ENCODE results near the gene ST3GAL5.

DNA sequence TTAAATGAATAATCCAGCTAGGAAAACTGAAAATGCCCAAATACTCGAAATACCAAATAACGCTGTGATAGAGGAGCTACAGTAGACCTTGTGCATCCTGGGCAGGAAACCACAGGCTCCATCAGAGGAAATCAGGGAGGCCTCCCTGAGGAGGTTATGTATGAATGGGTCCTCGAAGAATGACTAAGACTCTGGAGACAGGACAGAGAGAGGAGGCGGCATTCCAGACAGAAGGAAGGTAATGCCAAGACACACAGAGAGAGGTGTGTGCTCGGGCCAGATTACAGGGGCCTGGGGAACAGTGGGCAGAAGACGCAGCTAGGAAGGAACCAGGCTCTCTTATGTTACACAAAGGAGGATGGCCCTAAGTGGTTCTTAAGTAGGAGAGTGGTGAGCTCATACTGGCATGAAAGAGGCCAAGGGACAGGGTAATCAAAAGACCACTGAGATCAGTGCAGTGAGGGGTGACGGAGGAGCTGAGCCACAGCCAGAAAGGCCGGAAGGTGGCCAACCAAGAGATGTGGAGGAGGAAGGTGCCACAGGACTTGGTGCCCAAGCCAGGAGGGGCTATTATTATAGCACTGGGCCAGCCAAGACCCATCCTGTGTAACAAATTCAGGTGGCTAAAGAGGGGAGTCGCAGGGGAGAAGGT lies 9.9 kb downstream of the ST3GAL5 start:
- TF ChIP-seq FOXM1 (IDR thresholded peaks at IDR 0.05; ENCODE audit: borderline replicate concordance): no peak
- TF ChIP-seq ZNF384 (IDR thresholded peaks at IDR 0.05): no peak
- TF ChIP-seq CTBP1 (IDR thresholded peaks at IDR 0.05; ENCODE audit: borderline replicate concordance): no peak
- TF ChIP-seq BHLHE40 (IDR thresholded peaks at IDR 0.05; ENCODE audit: borderline replicate concordance): no peak
- no peak for TF ChIP-seq SUZ12 (IDR thresholded peaks at IDR 0.05)
- no peak for TF ChIP-seq FOXK2 (IDR thresholded peaks at IDR 0.05)

Data from HEK293T (cell line).